CMK (cell line): ENCODE results near the gene SPDYC.

Experiments
- DNase-seq: peaks from one replicate; pipeline ENCODE4 v3.0.0-alpha.2; 2010; ENCODE audit warnings: low read depth

The SPDYC gene

GRCh38 chr11:65206901-65207300 lies 36.9 kb downstream of the SPDYC start:
- no peak for DNase-seq

GRCh38 chr11:65207918-65208784 lies 38.1 kb downstream of the SPDYC start:
- DNase-seq: no peak

GRCh38 chr11:65208785-65209710 lies 39.0 kb downstream of the SPDYC start:
- no peak for DNase-seq

GRCh38 chr11:65209711-65210360 lies 39.8 kb downstream of the SPDYC start:
- DNase-seq: no peak

GRCh38 chr11:65210361-65210731 lies 40.3 kb downstream of the SPDYC start:
- no peak for DNase-seq

GRCh38 chr11:65210748-65211147 lies 40.7 kb downstream of the SPDYC start:
- no peak for DNase-seq

- no peak for DNase-seq
These were observed 41.5 kb downstream of the SPDYC start for GRCh38 chr11:65211293-65212105.

GRCh38 chr11:65212226-65212801 lies 42.3 kb downstream of the SPDYC start:
- DNase-seq: peak; percentile 31

GRCh38 chr11:65213322-65214211 lies 43.5 kb downstream of the SPDYC start:
- peak; percentile 42 for DNase-seq

- no peak for DNase-seq
These were observed 44.3 kb downstream of the SPDYC start for GRCh38 chr11:65214212-65214845.

GRCh38 chr11:65215441-65216076 lies 45.5 kb downstream of the SPDYC start:
- DNase-seq: no peak

- DNase-seq: no peak
These were observed 46.8 kb downstream of the SPDYC start for GRCh38 chr11:65216830-65217229.

GRCh38 chr11:65217441-65218423 lies 47.7 kb downstream of the SPDYC start:
- DNase-seq: no peak

GRCh38 chr11:65218446-65218845 lies 48.4 kb downstream of the SPDYC start:
- DNase-seq: no peak

- DNase-seq: no peak
These were observed 49.8 kb downstream of the SPDYC start for GRCh38 chr11:65219930-65220213.

- DNase-seq: no peak
These were observed 51.0 kb downstream of the SPDYC start for GRCh38 chr11:65221026-65221425.
